ENCODE measurements around the gene DGCR2. TPM values are rescaled to one million over a fixed set of nuclear protein-coding genes. Genes with fewer than 3 reads are reported as not detected.
A peak's percentile ranks its signal among the peaks of the same experiment; 100 is the strongest.

Gene DGCR2
- total and polyA plus RNA-seq, 2 of the 8 experiments (the other 6 are each of a cell fraction or from before 2014, with no cell fraction given) = 42.3 to 62.2 TPM

GRCh38 chr22:19169947-19170318 lies 47.7 kb upstream of the DGCR2 start:
- Histone ChIP-seq H2BK12ac (ENCODE audit: low read depth, low read length) (no peak overlapping the region), H3K27me3 (replicated peaks in 1 of 4; ENCODE audit: control insufficient read depth in 3 of 4, extremely low read depth in 1 of 4, insufficient read depth in 3 of 4, low read length in 3 of 4) (peaks cover 20 to 46% (median 38%) of the 10 kb centered on the region in 4 experiments), H3K9me3 (ENCODE audit: insufficient read depth in 2 of 2, low read depth in 1 of 2, low read length in 1 of 2) (no peaks in the 10 kb centered on the region), H4K91ac (replicated peaks; ENCODE audit: insufficient read length, low read length) (no peak overlapping the region), H3K18ac (ENCODE audit: extremely low read depth, low read length) (no peak overlapping the region), H2BK120ac (replicated peaks; ENCODE audit: low read depth, low read length) (no peak overlapping the region), H3K79me1 (ENCODE audit: low read depth, low read length) (peaks cover 15% of the 10 kb centered on the region), H3K56ac (replicated peaks; ENCODE audit: insufficient read length, low read depth, low read length) (no peak overlapping the region), H3K79me2 (ENCODE audit: control insufficient read depth in 1 of 2, insufficient read depth in 2 of 2, low read length in 2 of 2) (peaks cover 5 to 26% of the 10 kb centered on the region in 2 experiments; a peak in 3 of 4 replicates), H2BK20ac (ENCODE audit: low read length) (no peak overlapping the region), H3K4me3 (ENCODE audit: extremely low read depth in 1 of 4, insufficient read depth in 2 of 4, low read depth in 3 of 4, low read length in 4 of 4) (peak overlapping the region in 3 of 4 experiments; percentile 20 to 57 (median 34); a peak in 4 of 8 replicates), H3K36me3 (ENCODE audit: control insufficient read depth in 2 of 4, insufficient read depth in 4 of 4, low read length in 3 of 4) (no peaks in the 10 kb centered on the region; a peak in 1 of 8 replicates), H3K23me2 (ENCODE audit: low read depth, low read length) (peaks cover 10% of the 10 kb centered on the region), H3K23ac (ENCODE audit: insufficient read length) (no peak overlapping the region), H2AK5ac (ENCODE audit: low read depth, low read length) (peak overlapping the region; percentile 85; the same call in 1 of the 2 replicates), H3K27ac (ENCODE audit: low read depth, low read length) (no peak overlapping the region), H4K5ac (ENCODE audit: insufficient read length, low read depth, low read length) (no peak overlapping the region), H2BK15ac (ENCODE audit: low read length) (peak overlapping the region; percentile 88; the same call in 1 of the 2 replicates), H4K20me1 (replicated peaks in 1 of 2; ENCODE audit: control insufficient read depth in 1 of 2, insufficient read depth in 2 of 2, low read length in 2 of 2) (peaks cover 2 to 24% of the 10 kb centered on the region in 2 experiments), H2BK5ac (ENCODE audit: low read depth, low read length) (no peak overlapping the region), H3K14ac (ENCODE audit: insufficient read length) (no peak overlapping the region), H3K9ac (replicated peaks in 1 of 4; ENCODE audit: extremely low read depth in 1 of 4, low read depth in 3 of 4, low read length in 3 of 4) (no peak overlapping the region; a peak in 1 of 7 replicates), H3K4ac (replicated peaks; ENCODE audit: insufficient read length, low read depth, low read length) (no peak overlapping the region), H3K4me1 (replicated peaks in 1 of 4; ENCODE audit: control insufficient read depth in 3 of 4, insufficient read depth in 4 of 4, low read length in 3 of 4) (peaks cover 0 to 32% (median 24%) of the 10 kb centered on the region in 4 experiments; a peak in 6 of 7 replicates), H4K8ac (ENCODE audit: extremely low read depth, insufficient read depth, low read length) (no peak overlapping the region), H2AFZ (ENCODE audit: low read length) (no peak overlapping the region), H3K4me2 (ENCODE audit: insufficient read depth in 1 of 2, low read depth in 2 of 2, low read length in 2 of 2) (peak overlapping the region; percentile 73 to 95)
- FAIRE-seq (no peak), DNase-seq (ENCODE audit: low read depth in 1 of 2, low spot score in 2 of 2) (no peak)
- CTCF ChIA-PET (ENCODE audit: partially characterized antibody) = interaction anchor here (0.9 to 2.2 kb wide), 4 partner anchors 25 to 134 kb away, joined by 3 to 10 read pairs (median 4); partner anchors contain the start of gene ESS2
- WGBS, 2 experiments (ENCODE audit: extremely low coverage in 1 of 2, insufficient coverage in 1 of 2, insufficient read length in 1 of 2, insufficient replicate concordance in 2 of 2, low coverage in 1 of 2, low lambda C conversion rate in 2 of 2, missing lambda C conversion rate in 1 of 2) = 75% methylated on average over 7 of the region's 7 CpGs; no CpG with 5 or more reads in 1 of the 2 experiments
- TF ChIP-seq TCF12 (IDR thresholded peaks at IDR 0.05; ENCODE audit: low read depth, low read length) (no peak), CTCF (IDR thresholded peaks at IDR 0.05; ENCODE audit: control extremely low read depth in 1 of 3, insufficient read depth in 1 of 3, low read depth in 1 of 3, low read length in 3 of 3) (no peak), SUZ12 (IDR thresholded peaks at IDR 0.05; ENCODE audit: low read length) (peak; percentile 27; the same call in 1 of the 2 replicates), EZH2 (IDR thresholded peaks at IDR 0.05; ENCODE audit: low read depth, low read length, severe bottlenecking) (peak; percentile 17)
- POLR2A ChIA-PET (ENCODE audit: partially characterized antibody) = interaction anchor here (0.7 to 1.3 kb wide), 2 partner anchors 8 to 181 kb away, joined by 3 to 4 read pairs; partner anchors contain the start of gene SLC25A1

Measured in H1 (cell line).